Peyer's patch (tissue), 4 donors: ENCODE measurements around the gene TWF1. TPM values are rescaled to one million over a fixed set of nuclear protein-coding genes. Genes with fewer than 3 reads are reported as not detected.
"Not testable (repeated sequence)": the region's sequence is repeated elsewhere in the genome, so short reads cannot be mapped to it uniquely, and the experiment has no call there.

ENCODE experiments used
- DNase-seq, 3 donors: peaks; one replicate each; pipeline ENCODE4 v3.0.0-alpha.2; 2017 to 2019
- H3K27ac ChIP-seq, 4 donors: fragments of 200-600 bp; sonication (generic); one replicate each; pipeline ENCODE4 v1.5.1; 2016 to 2019
- H3K27me3 ChIP-seq, 2 donors: fragments of 200-600 bp; sonication (generic); one replicate each; pipeline ENCODE4 v1.5.1; 2019
- H3K36me3 ChIP-seq, 3 donors: fragments of 200-600 bp; sonication (generic); one replicate each; pipeline ENCODE4 v1.5.1; 2016 to 2019
- H3K4me1 ChIP-seq, 4 donors: fragments of 200-600 bp; sonication (generic); one replicate each; pipeline ENCODE4 v1.5.1; 2016 to 2019
- H3K4me3 ChIP-seq, 4 donors: fragments of 200-600 bp; sonication (generic); 1 replicate in 3 of 4; 2 replicates in 1 of 4; pipeline ENCODE4 v1.5.1; 2016 to 2019; ENCODE audit warnings: mild to moderate bottlenecking in 1 of 4
- H3K9me3 ChIP-seq, 4 donors: fragments of 200-600 bp; sonication (generic); one replicate each; pipeline ENCODE4 v1.5.1; 2016 to 2019; ENCODE audit warnings: mild to moderate bottlenecking in 1 of 4
- POLR2A ChIP-seq, 2 donors: fragments of 450-650 bp; IDR thresholded peaks; one replicate each; pipeline ENCODE4 v1.5.1; 2017; ENCODE audit warnings: antibody characterized with exemption in 2 of 2, mild to moderate bottlenecking in 2 of 2, moderate library complexity in 2 of 2
- total RNA-seq, 4 donors: library from RNA; depleted of rRNA; stranded (reverse); fragments of >200 nt; gene quantifications; one replicate each; pipeline ENCODE4 v1.1.0, GENCODE V29; 2016
- TF ChIP-seq, protein P1 (sequence below), 6 experiments: fragments of 450-650 bp in 4 of 6; fragments of 200-600 bp in 2 of 6; sonication (generic) in 1 of 6; IDR thresholded peaks; one replicate each; pipeline ENCODE4 v1.5.1; 2017 to 2019; ENCODE audit warnings: antibody characterized with exemption in 6 of 6, mild to moderate bottlenecking in 3 of 6, moderate library complexity in 1 of 6

Gene TWF1
- total RNA-seq, result 100 to 1,000 TPM in 1 of 4 donors, 10 to 100 TPM in 3; 40.9 to 126 (median 64.0) TPM

- H3K27ac ChIP-seq, result peak within 1 kb of the TSS; percentile 94 to 98 (median 94)
- H3K4me3 ChIP-seq, result peak within 1 kb of the TSS; percentile 82 to 96 (median 92)
- H3K9me3 ChIP-seq, result no peaks in the 10 kb centered on the region
- H3K4me1 ChIP-seq, result peaks cover 0 to 28% (median 3%) of the 10 kb centered on the region in 4 donors
- peaks cover 0 to 19% (median 0%) of the 10 kb centered on the region in 3 donors for H3K36me3 ChIP-seq
- TF ChIP-seq, protein P1, sequence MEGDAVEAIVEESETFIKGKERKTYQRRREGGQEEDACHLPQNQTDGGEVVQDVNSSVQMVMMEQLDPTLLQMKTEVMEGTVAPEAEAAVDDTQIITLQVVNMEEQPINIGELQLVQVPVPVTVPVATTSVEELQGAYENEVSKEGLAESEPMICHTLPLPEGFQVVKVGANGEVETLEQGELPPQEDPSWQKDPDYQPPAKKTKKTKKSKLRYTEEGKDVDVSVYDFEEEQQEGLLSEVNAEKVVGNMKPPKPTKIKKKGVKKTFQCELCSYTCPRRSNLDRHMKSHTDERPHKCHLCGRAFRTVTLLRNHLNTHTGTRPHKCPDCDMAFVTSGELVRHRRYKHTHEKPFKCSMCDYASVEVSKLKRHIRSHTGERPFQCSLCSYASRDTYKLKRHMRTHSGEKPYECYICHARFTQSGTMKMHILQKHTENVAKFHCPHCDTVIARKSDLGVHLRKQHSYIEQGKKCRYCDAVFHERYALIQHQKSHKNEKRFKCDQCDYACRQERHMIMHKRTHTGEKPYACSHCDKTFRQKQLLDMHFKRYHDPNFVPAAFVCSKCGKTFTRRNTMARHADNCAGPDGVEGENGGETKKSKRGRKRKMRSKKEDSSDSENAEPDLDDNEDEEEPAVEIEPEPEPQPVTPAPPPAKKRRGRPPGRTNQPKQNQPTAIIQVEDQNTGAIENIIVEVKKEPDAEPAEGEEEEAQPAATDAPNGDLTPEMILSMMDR (IDR thresholded peaks at IDR 0.05), result peak in 4 of 6 experiments; percentile 9 to 44 (median 32)
- peak; percentile 70 to 92 for TF ChIP-seq POLR2A (IDR thresholded peaks at IDR 0.05)
- H3K27me3 ChIP-seq, result no peaks in the 10 kb centered on the region
- peak; percentile 85 to 95 (median 93) for DNase-seq
Measured at GRCh38 chr12:43805860-43806736, at the start of gene TWF1. Gene TWF1 (minus strand): TSS chr12:43806317. CDS start chr12:43806245, 72 bp downstream.

DNA sequence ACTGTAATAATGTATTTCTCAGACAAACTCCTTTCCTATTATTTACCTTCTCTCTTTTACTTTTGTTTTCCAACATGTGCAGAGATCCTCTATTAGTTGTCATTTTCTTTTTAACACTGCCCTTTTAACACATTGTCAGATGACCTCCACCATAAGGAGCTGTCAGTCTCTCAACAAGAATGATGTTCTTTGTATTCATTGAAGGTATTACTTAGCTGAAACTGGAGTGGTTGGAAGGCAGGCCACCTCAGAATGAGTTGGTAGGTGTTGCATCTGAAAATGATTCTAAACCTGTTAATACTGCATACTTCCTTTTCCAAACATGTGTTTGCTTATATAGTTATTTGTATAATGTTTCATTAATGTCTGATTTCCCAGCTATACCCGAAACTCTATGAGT lies 46.6 kb upstream of the TWF1 start:
- no peak for TF ChIP-seq POLR2A (IDR thresholded peaks at IDR 0.05)
- TF ChIP-seq, protein P1 (IDR thresholded peaks at IDR 0.05), result no peak
- no peaks in the 10 kb centered on the region for H3K27me3 ChIP-seq
- DNase-seq, result no peak
- no peak overlapping the region for H3K27ac ChIP-seq
- H3K4me1 ChIP-seq, result no peaks in the 10 kb centered on the region
- no peak overlapping the region for H3K4me3 ChIP-seq
- H3K9me3 ChIP-seq, result no peaks in the 10 kb centered on the region
- no peaks in the 10 kb centered on the region for H3K36me3 ChIP-seq

GRCh38 chr12:43848786-43849185 lies 42.7 kb upstream of the TWF1 start:
- Histone ChIP-seq H3K9me3 (no peaks in the 10 kb centered on the region), H3K27ac (no peak overlapping the region), H3K27me3 (no peaks in the 10 kb centered on the region), H3K36me3 (no peaks in the 10 kb centered on the region), H3K4me1 (no peaks in the 10 kb centered on the region), H3K4me3 (no peak overlapping the region)
- no peak for DNase-seq
- TF ChIP-seq POLR2A (IDR thresholded peaks at IDR 0.05), result no peak
- TF ChIP-seq, protein P1 (IDR thresholded peaks at IDR 0.05), result no peak

- Histone ChIP-seq H3K9me3 (no peaks in the 10 kb centered on the region), H3K27me3 (no peaks in the 10 kb centered on the region), H3K4me3 (no peak overlapping the region), H3K36me3 (no peaks in the 10 kb centered on the region), H3K27ac (peak overlapping the region in 1 of 4 donors; percentile 25), H3K4me1 (no peaks in the 10 kb centered on the region)
- TF ChIP-seq POLR2A (IDR thresholded peaks at IDR 0.05), result no peak
- TF ChIP-seq, protein P1 (IDR thresholded peaks at IDR 0.05), result no peak
- no peak for DNase-seq
Measured at GRCh38 chr12:43848226-43848507, 42.0 kb upstream of the TWF1 start.

GRCh38 chr12:43847425-43848225 lies 41.5 kb upstream of the TWF1 start:
- not testable (repeated sequence) for H3K27me3 ChIP-seq, H3K9me3 ChIP-seq, H3K4me1 ChIP-seq, H3K4me3 ChIP-seq, H3K36me3 ChIP-seq
- peak overlapping the region in 2 of 4 donors; percentile 51 to 61 for H3K27ac ChIP-seq
- peak in 1 of 3 donors; percentile 48 for DNase-seq

DNA sequence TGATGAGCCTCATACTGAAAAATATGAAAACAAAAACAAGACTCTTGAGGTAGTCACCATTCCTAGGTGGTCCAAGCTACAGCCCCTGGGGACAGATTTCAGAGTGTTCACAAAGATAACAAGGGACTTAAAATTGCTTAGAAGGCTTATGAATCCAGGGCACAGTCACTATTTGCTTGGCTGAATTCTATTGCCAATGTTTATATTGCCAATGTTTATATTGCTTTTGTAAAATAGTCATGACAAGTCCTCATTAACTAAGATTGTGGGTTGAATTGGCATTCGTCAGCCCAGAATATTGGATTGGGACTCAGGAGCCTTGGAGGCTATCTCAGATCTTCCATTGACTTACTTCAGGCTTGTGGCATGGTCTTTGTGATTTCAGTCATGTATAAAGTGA lies 36.1 kb upstream of the TWF1 start:
- H3K4me1 ChIP-seq, result peaks cover 0 to 4% (median 0%) of the 10 kb centered on the region in 4 donors
- H3K27me3 ChIP-seq, result no peaks in the 10 kb centered on the region
- no peak for TF ChIP-seq POLR2A (IDR thresholded peaks at IDR 0.05)
- TF ChIP-seq, protein P1 (IDR thresholded peaks at IDR 0.05), result no peak
- H3K9me3 ChIP-seq, result no peaks in the 10 kb centered on the region
- H3K4me3 ChIP-seq, result no peak overlapping the region
- DNase-seq, result no peak
- H3K27ac ChIP-seq, result no peak overlapping the region
- H3K36me3 ChIP-seq, result no peaks in the 10 kb centered on the region
